Peyer's patch (tissue), 4 donors: ENCODE measurements around the gene PPP2R3C. TPM values are rescaled to one million over a fixed set of nuclear protein-coding genes. Genes with fewer than 3 reads are reported as not detected.

Source experiments
- DNase-seq, 3 donors: peaks; one replicate each; pipeline ENCODE4 v3.0.0-alpha.2; 2017 to 2019
- H3K27ac ChIP-seq, 4 donors: fragments of 200-600 bp; sonication (generic); one replicate each; pipeline ENCODE4 v1.5.1; 2016 to 2019
- H3K27me3 ChIP-seq, 2 donors: fragments of 200-600 bp; sonication (generic); one replicate each; pipeline ENCODE4 v1.5.1; 2019
- H3K36me3 ChIP-seq, 3 donors: fragments of 200-600 bp; sonication (generic); one replicate each; pipeline ENCODE4 v1.5.1; 2016 to 2019
- H3K4me1 ChIP-seq, 4 donors: fragments of 200-600 bp; sonication (generic); one replicate each; pipeline ENCODE4 v1.5.1; 2016 to 2019
- H3K4me3 ChIP-seq, 4 donors: fragments of 200-600 bp; sonication (generic); 1 replicate in 3 of 4; 2 replicates in 1 of 4; pipeline ENCODE4 v1.5.1; 2016 to 2019; ENCODE audit warnings: mild to moderate bottlenecking in 1 of 4
- H3K9me3 ChIP-seq, 4 donors: fragments of 200-600 bp; sonication (generic); one replicate each; pipeline ENCODE4 v1.5.1; 2016 to 2019; ENCODE audit warnings: mild to moderate bottlenecking in 1 of 4
- POLR2A ChIP-seq, 2 donors: fragments of 450-650 bp; IDR thresholded peaks; one replicate each; pipeline ENCODE4 v1.5.1; 2017; ENCODE audit warnings: antibody characterized with exemption in 2 of 2, mild to moderate bottlenecking in 2 of 2, moderate library complexity in 2 of 2
- total RNA-seq, 4 donors: library from RNA; depleted of rRNA; stranded (reverse); fragments of >200 nt; gene quantifications; one replicate each; pipeline ENCODE4 v1.1.0, GENCODE V29; 2016
- TF ChIP-seq, protein P1 (sequence below), 6 experiments: fragments of 450-650 bp in 4 of 6; fragments of 200-600 bp in 2 of 6; sonication (generic) in 1 of 6; IDR thresholded peaks; one replicate each; pipeline ENCODE4 v1.5.1; 2017 to 2019; ENCODE audit warnings: antibody characterized with exemption in 6 of 6, mild to moderate bottlenecking in 3 of 6, moderate library complexity in 1 of 6

The PPP2R3C gene
- total RNA-seq, 4 donors from 2014 or later, result 20.1 to 44.6 (median 33.6) TPM

DNA sequence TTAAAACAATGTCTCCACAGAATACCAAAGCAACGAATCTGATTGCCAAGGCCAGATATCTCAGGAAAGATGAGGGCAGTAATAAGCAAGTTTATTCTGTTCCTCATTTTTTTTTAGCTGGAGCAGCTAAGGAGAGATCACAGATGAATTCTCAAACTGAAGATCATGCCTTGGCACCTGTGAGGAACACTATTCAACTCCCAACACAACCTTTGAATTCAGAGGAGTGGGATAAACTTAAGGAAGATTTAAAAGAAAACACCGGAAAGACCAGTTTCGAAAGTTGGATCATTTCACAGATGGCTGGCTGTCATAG is 1.6 kb upstream of the PPP2R3C start:
- no peak for DNase-seq
- H3K27me3 ChIP-seq, result no peaks in the 10 kb centered on the region
- no peaks in the 10 kb centered on the region for H3K9me3 ChIP-seq
- TF ChIP-seq POLR2A (IDR thresholded peaks at IDR 0.05), result no peak
- TF ChIP-seq, protein P1, sequence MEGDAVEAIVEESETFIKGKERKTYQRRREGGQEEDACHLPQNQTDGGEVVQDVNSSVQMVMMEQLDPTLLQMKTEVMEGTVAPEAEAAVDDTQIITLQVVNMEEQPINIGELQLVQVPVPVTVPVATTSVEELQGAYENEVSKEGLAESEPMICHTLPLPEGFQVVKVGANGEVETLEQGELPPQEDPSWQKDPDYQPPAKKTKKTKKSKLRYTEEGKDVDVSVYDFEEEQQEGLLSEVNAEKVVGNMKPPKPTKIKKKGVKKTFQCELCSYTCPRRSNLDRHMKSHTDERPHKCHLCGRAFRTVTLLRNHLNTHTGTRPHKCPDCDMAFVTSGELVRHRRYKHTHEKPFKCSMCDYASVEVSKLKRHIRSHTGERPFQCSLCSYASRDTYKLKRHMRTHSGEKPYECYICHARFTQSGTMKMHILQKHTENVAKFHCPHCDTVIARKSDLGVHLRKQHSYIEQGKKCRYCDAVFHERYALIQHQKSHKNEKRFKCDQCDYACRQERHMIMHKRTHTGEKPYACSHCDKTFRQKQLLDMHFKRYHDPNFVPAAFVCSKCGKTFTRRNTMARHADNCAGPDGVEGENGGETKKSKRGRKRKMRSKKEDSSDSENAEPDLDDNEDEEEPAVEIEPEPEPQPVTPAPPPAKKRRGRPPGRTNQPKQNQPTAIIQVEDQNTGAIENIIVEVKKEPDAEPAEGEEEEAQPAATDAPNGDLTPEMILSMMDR (IDR thresholded peaks at IDR 0.05), result no peak
- H3K27ac ChIP-seq, result peak overlapping the region; percentile 85 to 99 (median 95)
- peak overlapping the region in 3 of 4 donors; percentile 62 to 81 (median 62) for H3K4me3 ChIP-seq
- H3K4me1 ChIP-seq, result peaks cover 0 to 16% (median 5%) of the 10 kb centered on the region in 4 donors
- no peaks in the 10 kb centered on the region for H3K36me3 ChIP-seq

DNA sequence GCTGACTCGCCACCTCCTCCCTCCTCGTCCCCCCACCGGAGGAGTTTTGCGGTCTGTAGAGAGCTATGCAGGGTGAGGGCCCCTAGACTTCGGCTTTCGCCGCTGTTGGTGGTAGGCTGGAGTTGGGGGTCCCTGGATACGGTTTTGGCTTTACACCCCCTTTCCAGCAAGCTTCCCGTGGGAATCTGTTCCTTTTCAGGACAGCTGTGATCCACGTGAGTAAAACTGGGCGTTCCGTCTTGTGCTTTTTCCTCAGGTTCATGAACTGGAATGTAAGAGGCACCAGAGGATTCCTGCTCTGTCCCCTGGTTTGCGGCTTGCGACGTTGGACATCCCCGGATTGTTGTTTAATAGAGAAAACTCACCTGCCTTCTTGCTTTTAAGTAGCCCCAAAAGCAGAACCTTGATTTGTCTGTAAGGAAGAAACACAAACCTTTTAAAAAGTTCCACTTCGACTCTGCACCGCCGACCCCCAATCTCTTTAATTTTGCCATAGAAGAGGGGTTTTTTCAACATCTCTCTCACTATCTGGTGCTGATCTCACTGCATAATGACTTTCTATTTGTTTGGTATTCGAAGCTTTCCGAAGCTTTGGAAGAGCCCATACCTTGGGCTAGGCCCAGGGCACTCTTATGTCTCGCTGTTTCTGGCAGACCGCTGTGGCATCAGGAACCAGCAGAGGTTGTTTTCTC is 1.1 kb upstream of the PPP2R3C start:
- Histone ChIP-seq H3K36me3 (no peaks in the 10 kb centered on the region), H3K27me3 (no peaks in the 10 kb centered on the region), H3K4me1 (peaks cover 0 to 16% (median 5%) of the 10 kb centered on the region in 4 donors), H3K9me3 (no peaks in the 10 kb centered on the region), H3K4me3 (peak overlapping the region; percentile 62 to 82 (median 72)), H3K27ac (peak overlapping the region; percentile 85 to 99 (median 95))
- TF ChIP-seq POLR2A (IDR thresholded peaks at IDR 0.05), result no peak
- TF ChIP-seq, protein P1 (IDR thresholded peaks at IDR 0.05), result no peak
- DNase-seq, result no peak

DNA sequence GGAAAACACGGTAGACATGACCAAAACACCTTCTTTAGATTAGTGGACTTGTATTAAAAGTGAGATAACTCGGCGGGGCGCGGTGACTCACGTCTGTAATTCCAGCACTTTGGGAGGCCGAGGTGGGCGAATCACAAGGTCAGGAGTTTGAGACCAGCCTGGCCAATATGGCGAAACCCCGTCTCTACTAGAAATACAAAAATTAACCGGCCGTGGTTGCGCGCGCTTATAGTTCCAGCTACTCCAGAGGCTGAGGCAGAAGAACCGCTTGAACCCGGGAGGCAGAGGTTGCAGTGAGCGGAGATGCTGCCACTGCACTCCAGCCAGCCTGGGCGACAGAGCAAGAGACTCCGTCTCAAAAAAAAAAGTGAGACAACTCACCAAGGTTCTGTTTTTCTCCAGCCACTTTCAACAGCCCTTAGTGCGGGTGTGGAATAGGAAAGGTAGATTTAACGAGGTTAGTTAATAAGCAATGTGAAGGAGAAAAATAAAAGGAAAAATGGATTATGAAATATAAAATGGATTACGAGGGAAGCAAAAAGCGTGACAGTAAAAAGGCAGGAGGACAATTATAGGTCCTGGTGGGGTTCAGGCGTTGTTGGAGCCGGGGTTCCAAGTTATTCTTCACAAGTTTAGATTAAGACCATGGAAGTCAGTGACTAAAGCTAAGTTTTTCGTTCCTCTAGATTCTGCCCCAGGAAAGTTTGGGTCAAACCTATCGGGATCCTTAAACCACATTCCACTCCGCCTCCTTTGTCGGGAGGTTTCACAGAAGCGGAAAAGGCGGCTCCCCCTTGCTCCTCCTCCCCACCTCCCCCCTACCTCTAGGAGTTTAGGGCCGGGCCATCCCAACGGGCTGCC is 534 bp downstream of the PPP2R3C start:
- peak overlapping the region; percentile 85 to 99 (median 95) for H3K27ac ChIP-seq

DNA sequence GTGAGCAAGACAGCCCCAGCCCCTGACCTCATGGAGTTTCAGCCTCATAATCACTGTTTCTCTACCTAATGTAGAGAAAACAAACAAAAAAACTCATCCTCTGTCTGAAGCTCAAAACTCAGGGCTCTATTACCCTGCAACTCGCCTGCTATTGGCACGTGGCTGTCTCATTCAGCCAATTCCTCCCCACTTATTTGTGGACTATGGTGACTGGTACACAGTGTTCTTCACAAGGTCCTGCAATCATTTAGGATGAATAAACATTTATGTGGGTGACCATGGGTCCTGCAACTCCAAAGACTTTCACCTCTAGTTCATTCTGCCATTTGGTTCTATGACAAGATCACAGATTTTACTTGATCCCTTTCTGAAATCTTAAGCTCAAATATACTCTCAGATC is 4.7 kb downstream of the PPP2R3C start:
- TF ChIP-seq POLR2A (IDR thresholded peaks at IDR 0.05), result no peak
- TF ChIP-seq, protein P1 (IDR thresholded peaks at IDR 0.05), result no peak
- Histone ChIP-seq H3K9me3 (no peaks in the 10 kb centered on the region), H3K36me3 (peaks cover 0 to 35% (median 0%) of the 10 kb centered on the region in 3 donors), H3K27me3 (no peaks in the 10 kb centered on the region), H3K4me3 (no peak overlapping the region), H3K4me1 (no peaks in the 10 kb centered on the region), H3K27ac (no peak overlapping the region)
- DNase-seq, result no peak

More for the DNA sequence above, 534 bp downstream of the PPP2R3C start:
- DNase-seq, result peak in 1 of 3 donors; percentile 50
- TF ChIP-seq, protein P1 (IDR thresholded peaks at IDR 0.05), result no peak
- no peak for TF ChIP-seq POLR2A (IDR thresholded peaks at IDR 0.05)
- Histone ChIP-seq H3K36me3 (no peaks in the 10 kb centered on the region), H3K27me3 (no peaks in the 10 kb centered on the region), H3K9me3 (no peaks in the 10 kb centered on the region), H3K4me1 (peaks cover 0 to 16% (median 5%) of the 10 kb centered on the region in 4 donors), H3K4me3 (peak overlapping the region; percentile 62 to 82 (median 72))

DNA sequence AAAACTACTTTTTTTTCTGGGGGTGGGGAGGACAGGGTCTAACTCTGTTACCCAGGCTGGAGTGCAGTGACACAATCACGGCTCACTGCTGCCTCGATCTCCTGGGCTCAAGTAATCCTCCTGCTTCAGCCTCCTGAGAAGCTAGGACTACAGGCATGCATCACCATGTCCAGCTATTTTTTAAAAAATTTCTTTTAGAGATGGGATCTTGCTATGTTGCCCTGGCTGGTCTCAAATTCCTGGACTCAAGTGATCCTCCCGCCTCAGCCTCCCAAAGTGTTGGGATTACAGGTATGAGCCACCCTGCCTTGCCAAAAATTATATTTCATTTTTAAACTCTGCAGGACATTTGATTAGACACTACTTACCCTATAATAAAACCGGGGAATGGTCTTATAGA is 5.5 kb downstream of the PPP2R3C start:
- no peak overlapping the region for H3K4me3 ChIP-seq
- no peak for TF ChIP-seq POLR2A (IDR thresholded peaks at IDR 0.05)
- TF ChIP-seq, protein P1 (IDR thresholded peaks at IDR 0.05), result no peak
- peaks cover 0 to 44% (median 0%) of the 10 kb centered on the region in 3 donors for H3K36me3 ChIP-seq
- no peaks in the 10 kb centered on the region for H3K9me3 ChIP-seq
- no peaks in the 10 kb centered on the region for H3K27me3 ChIP-seq
- H3K4me1 ChIP-seq, result no peaks in the 10 kb centered on the region
- DNase-seq, result no peak
- no peak overlapping the region for H3K27ac ChIP-seq
